ENCODE results near the gene GZF1. TPM values are rescaled to one million over a fixed set of nuclear protein-coding genes. Genes with fewer than 3 reads are reported as not detected.

GZF1 gene
- total RNA-seq, 1 donor from 2014 or later: 13.9 TPM

GRCh38 chr20:23419995-23420901 lies 58.3 kb downstream of the GZF1 start:
- peak; percentile 34 to 55 for DNase-seq (ENCODE audit: low spot score in 2 of 2, unreplicated experiment in 2 of 2)
- H3K27me3 Mint-ChIP-seq (ENCODE audit: low read depth): no peaks in the 10 kb centered on the region
- H3K27ac Mint-ChIP-seq: peak overlapping the region; percentile 87
- H3K4me1 Mint-ChIP-seq: peaks cover 21% of the 10 kb centered on the region
- H3K36me3 Mint-ChIP-seq: no peaks in the 10 kb centered on the region
- H3K9me3 Mint-ChIP-seq: no peaks in the 10 kb centered on the region
- peak overlapping the region; percentile 81 for H3K4me3 Mint-ChIP-seq
- no peak for TF ChIP-seq CTCF (IDR thresholded peaks at IDR 0.05; ENCODE audit: unreplicated experiment)

GRCh38 chr20:23420943-23421931 lies 59.3 kb downstream of the GZF1 start, which contains the start of gene NAPB:
TSS of gene NAPB (minus strand) at chr20:23421488. CDS start at chr20:23421402, 86 bp downstream.
- TF ChIP-seq CTCF (IDR thresholded peaks at IDR 0.05; ENCODE audit: unreplicated experiment): peak; percentile 39
- H3K4me1 Mint-ChIP-seq: peaks cover 19% of the 10 kb centered on the region
- no peaks in the 10 kb centered on the region for H3K36me3 Mint-ChIP-seq
- H3K9me3 Mint-ChIP-seq: no peaks in the 10 kb centered on the region
- peak within 1 kb of the TSS; percentile 81 for H3K4me3 Mint-ChIP-seq
- peak within 1 kb of the TSS; percentile 39 for H3K27ac Mint-ChIP-seq
- no peaks in the 10 kb centered on the region for H3K27me3 Mint-ChIP-seq (ENCODE audit: low read depth)
- peak; percentile 90 to 94 for DNase-seq (ENCODE audit: low spot score in 2 of 2, unreplicated experiment in 2 of 2)

Other genes with a start within 250 kb of the GZF1 start
- 23.7 to 25.5 TPM (median 24.8 TPM) in 3 replicates for gene NXT1, start 11.4 kb upstream of the GZF1 start, total RNA-seq
- 16.3 to 18.0 TPM (median 16.4 TPM) in 3 replicates for gene NAPB, start 59.3 kb downstream of the GZF1 start, total RNA-seq
- gene CSTL1, start 77.5 kb downstream of the GZF1 start, total RNA-seq: not detected in 3 replicates
- not detected in 3 replicates for gene CST11, start 90.7 kb downstream of the GZF1 start, total RNA-seq
- gene CST8, start 128.9 kb downstream of the GZF1 start, total RNA-seq: not detected in 3 replicates
- gene CST9L, start 206.3 kb downstream of the GZF1 start, total RNA-seq: not detected in 3 replicates
- gene CST9, start 243.7 kb downstream of the GZF1 start, total RNA-seq: not detected in 3 replicates

Measured in mesothelial cell of epicardium (in vitro differentiated cells).